Measurements from ENCODE around the gene HSD17B2.

DNA sequence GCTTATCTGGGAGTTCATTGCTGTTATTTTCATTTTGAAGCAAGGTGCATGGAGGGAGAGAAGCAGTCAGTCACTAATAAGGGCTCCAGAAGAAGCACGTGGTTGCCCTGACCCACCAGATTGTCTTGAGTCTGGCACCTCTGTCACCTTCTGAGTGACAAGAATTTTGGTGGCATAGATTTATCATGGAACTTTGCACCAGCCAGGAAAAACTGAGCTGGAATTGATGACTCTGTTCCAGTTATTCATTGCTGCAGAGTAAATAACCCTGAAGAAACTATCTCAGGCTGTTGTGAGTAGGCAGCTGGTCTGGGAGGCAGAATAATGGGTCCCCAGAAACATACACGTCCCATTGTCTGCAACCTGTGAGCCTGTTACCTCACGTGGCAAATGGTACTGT, 44.8 kb downstream of the HSD17B2 start:
- TF ChIP-seq, protein P1, sequence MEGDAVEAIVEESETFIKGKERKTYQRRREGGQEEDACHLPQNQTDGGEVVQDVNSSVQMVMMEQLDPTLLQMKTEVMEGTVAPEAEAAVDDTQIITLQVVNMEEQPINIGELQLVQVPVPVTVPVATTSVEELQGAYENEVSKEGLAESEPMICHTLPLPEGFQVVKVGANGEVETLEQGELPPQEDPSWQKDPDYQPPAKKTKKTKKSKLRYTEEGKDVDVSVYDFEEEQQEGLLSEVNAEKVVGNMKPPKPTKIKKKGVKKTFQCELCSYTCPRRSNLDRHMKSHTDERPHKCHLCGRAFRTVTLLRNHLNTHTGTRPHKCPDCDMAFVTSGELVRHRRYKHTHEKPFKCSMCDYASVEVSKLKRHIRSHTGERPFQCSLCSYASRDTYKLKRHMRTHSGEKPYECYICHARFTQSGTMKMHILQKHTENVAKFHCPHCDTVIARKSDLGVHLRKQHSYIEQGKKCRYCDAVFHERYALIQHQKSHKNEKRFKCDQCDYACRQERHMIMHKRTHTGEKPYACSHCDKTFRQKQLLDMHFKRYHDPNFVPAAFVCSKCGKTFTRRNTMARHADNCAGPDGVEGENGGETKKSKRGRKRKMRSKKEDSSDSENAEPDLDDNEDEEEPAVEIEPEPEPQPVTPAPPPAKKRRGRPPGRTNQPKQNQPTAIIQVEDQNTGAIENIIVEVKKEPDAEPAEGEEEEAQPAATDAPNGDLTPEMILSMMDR (IDR thresholded peaks at IDR 0.05): no peak
- TF ChIP-seq POLR2AphosphoS5 (IDR thresholded peaks at IDR 0.05): no peak

All from esophagus muscularis mucosa (tissue), 3 donors.